Stimulated activated CD8-positive, alpha-beta memory T cell treated with anti-CD3 and anti-CD28 coated beads, Interleukin-12 subunit alpha, Interleukin-12 subunit beta, amount 100 ng/mL, for 1 hour (primary cell): ENCODE data around the gene TNPO2.
A peak's percentile ranks its signal among the peaks of the same experiment; 100 is the strongest.
"Not testable (repeated sequence)": the region's sequence is repeated elsewhere in the genome, so short reads cannot be mapped to it uniquely, and the experiment has no call there.

Experiments
- DNase-seq: peaks from one replicate; pipeline ENCODE4 v3.0.0-alpha.2; 2020; ENCODE audit warnings: low read depth

TNPO2 gene

DNA sequence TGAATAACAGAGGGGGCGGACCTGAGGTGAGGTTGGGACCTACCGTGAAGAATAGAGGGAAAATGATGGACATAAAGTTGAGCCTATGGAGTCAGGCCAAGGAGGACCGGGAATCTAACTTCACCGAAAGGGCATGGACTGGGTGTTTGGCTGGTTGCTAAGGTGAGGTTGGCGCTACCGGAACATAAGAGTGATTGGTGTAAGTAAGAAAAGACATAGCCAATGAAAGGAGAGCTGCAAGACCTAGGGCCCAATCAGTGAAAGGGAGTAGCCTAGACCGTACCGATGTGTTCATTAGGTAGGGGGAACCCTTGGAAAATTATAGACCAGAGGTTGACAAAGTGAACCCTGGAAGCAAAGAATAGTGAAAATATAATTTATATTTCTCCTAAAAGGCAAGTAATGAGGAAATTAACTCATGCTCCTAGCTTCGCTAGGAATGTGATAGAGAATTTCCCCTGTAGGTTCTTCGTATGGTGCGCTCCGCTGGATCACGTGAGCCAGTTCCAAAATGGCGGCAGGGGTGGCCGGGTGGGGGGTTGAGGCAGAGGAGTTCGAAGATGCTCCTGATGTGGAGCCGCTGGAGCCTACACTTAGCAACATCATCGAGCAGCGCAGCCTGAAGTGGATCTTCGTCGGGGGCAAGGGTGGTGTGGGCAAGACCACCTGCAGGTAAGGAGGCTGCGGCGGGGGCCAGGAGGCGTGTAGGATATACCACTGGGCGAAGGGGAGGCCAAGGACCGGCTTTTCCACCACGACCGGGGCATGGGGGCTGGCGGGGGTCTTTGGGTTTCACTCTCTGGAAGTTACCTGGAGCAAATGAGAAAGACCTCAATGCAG, 13.5 kb upstream of the TNPO2 start, which contains the start of gene GET3:
Gene GET3 (plus strand): TSS at position 503 of the 840 bp plus-strand sequence. CDS start 9 bp downstream, at position 512.
- DNase-seq: peak; percentile 68

DNA sequence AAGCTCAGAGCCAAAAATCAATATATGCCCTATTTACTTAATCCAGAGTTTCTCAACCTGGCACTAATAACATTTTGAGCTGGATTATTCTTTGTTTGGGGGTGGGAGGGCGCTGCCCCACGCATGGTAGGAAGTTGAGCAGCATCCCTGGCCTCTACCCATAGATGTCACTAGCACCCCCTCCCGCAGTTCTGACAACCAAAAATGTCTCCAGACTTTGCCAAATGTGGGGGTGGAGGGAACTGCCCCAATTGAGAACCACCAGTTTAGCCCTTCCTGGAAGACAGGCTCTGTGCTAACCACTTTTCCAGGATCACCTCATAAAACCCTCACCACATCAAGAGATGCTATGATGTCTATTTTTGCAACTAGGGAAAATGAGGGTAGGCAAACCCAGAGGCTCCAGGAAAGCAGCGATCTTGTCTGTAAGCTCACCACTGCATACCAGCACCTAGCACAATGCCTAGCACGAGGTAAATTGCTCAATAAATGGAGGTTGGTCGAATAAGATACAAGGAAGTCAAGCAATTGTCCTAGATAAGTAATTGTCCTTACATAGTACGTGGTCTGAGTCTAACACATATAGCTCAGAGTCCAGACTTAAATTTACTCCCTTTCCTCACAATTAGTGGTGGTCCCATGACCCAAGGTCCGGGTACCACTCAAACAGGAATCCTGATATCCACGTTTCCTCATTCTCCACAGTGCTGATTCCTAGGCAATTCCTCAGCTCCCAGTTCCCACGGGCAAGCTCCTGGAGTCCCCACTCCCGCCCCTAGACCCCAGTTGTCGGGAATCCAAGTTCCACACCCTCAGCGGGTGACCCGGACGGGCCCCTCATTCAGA, 9.9 kb upstream of the TNPO2 start:
- DNase-seq: no peak

DNA sequence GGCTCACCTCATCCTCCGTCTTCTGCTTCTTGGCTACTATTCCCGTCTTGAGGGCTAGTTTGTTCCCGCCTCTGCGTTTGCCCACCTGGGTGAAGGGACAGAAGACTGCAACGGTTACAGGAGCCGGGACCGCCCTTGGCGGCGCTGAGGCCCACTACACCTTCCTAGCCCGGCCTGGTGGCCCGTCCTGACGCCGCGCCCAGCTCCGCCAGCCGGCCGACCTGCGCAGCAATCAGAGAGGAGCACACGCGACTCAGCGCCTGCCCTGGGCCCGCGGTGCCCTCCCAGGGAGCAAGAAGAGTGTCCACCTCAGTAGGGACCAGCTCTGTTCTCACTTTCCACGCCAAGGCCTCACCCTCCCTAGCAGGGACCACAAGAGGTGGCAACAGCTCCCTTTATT, 7.6 kb upstream of the TNPO2 start:
- no peak for DNase-seq

GRCh38 chr19:12730064-12730463, 6.3 kb upstream of the TNPO2 start:
- no peak for DNase-seq

- no peak for DNase-seq
Measured at GRCh38 chr19:12727745-12728433, 4.2 kb upstream of the TNPO2 start.

DNA sequence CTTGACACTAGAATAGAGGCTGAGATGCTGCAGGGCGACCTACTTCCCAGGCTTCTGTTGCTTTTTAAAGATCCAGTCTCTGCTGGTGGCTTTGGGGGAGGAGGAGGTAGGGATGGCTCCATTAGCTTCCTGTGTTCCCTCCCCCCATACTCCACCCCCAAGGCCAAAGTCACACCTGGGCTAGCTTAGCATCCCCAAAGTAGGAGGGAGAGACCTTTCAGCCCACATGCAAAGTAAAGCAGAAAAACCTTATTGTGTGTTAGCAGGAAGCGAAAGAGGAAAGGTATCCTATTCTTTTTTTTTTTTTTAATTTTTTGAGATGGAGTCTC, 3.2 kb upstream of the TNPO2 start:
- DNase-seq: no peak

DNA sequence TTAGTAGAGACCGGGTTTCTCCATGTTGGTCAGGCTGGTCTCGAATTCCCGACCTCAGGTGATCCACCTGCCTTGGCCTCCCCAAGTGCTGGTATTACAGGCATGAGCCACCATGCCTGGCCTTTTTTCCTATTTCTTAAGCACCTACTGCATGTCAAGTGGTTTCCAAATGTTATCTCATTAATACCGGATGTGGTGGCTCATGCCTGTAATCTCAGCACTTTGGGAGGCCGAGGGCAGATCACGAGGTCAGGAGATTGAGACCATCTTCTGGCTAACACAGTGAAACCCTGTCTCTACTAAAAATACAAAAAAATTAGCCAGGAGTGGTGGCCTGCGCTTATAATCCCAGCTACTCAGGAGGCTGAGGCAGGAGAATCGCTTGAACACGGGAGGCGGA, 1.9 kb upstream of the TNPO2 start:
- DNase-seq: not testable (repeated sequence)

DNA sequence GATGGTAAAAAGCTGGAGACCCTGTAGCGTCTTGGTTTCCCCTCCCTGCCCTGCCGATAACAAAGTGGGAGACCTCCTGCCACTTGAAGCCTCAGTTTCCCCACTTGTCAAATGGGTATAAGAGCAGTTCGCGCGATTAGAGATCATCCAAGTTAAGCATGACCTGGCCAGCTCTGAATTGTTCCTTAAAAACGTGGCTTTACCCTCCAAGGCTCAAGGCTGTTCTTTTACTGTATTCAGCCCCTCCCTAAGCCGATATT, 421 bp downstream of the TNPO2 start:
- no peak for DNase-seq

GRCh38 chr19:12722566-12723380, 959 bp downstream of the TNPO2 start:
- DNase-seq: peak; percentile 90

- DNase-seq: peak; percentile 23
Measured at GRCh38 chr19:12721656-12722565, 1.8 kb downstream of the TNPO2 start.

DNA sequence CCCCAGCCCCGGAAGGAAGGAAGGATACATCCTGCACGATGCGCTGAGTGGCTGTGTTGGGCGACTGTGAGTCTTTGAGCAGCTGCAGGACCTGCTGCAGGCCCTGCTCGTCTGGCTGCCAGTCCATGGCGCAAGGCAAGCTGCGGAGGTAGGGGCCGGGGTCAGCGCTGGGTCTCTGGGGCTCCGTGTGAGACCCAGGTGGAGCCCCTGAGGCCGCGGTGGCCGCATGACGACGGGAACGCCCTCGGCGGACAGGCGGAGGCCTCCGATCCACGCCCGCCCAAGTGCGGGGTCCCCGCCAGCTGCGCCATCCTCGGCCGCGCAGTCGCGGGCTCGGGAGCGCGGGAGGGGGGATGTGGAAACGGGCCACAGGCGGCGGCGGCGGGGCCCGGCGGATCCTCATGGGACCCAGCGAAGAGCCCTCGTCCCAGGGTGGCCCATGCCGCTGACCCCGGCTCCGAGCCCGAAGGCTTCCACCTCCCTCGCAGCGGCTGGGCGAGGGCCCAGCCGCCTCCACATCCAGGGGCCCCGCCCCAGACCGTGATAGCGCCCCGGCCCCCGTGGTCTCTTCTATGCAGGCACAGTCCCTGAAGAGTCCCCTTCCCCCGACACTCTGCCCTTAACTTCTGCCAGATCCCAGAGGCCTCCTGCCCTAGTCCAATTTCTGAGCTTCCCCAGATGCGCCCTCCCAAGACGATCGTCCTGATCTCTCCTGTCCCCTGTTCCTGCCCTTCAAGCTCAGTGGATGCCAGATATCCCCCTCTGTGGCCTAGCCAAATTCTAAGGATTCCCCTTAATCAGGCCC, 2.7 kb downstream of the TNPO2 start:
- DNase-seq: no peak

GRCh38 chr19:12720296-12720695, 3.4 kb downstream of the TNPO2 start:
- no peak for DNase-seq

- DNase-seq: no peak
Measured at GRCh38 chr19:12715929-12716328, 7.8 kb downstream of the TNPO2 start.

GRCh38 chr19:12715102-12715501, 8.6 kb downstream of the TNPO2 start:
- no peak for DNase-seq

DNA sequence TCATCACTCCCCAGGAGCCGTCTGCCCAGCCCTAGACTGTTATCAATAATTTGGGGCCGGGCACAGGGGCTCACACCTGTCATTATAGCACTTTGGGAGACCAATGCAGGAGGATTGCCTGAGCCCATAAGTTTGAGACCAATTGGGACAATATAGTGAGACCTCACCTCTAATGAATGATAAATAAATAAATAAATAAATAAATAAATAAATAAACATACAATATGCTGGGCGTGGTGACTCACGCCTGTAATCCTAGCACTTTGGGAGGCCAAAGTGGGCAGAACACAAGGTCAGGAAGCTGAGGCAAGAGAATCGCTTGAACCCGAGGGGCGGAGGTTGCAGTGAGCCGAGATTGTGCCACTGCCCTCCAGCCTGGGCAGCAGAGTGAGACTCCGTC, 10.4 kb downstream of the TNPO2 start:
- not testable (repeated sequence) for DNase-seq

GRCh38 chr19:12712077-12712476, 11.7 kb downstream of the TNPO2 start:
- DNase-seq: not testable (repeated sequence)

- DNase-seq: no peak
Measured at GRCh38 chr19:12711187-12711586, 12.5 kb downstream of the TNPO2 start.

- DNase-seq: no peak
Measured at GRCh38 chr19:12708641-12709040, 15.1 kb downstream of the TNPO2 start.

DNA sequence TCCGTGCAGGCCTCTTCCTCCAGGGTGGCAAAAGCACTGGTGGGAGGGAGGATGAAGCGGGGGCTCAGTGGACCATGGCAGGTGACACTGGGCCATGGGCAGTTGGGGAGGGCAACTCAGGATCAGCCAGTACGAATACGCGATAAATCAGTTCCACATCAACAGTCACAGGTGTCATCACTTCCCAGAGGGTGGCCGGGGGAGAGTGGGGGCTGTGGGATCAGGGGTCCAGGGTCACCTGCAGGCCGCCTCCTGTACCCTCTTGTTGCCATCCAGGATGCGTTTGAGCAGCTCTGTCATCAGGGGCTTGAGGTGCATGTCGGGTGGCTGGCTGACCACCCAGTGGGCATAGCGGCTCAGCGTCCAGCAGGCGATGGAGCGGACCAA, 17.4 kb downstream of the TNPO2 start:
- no peak for DNase-seq
